ENCODE results near the gene FARP2.

DNA sequence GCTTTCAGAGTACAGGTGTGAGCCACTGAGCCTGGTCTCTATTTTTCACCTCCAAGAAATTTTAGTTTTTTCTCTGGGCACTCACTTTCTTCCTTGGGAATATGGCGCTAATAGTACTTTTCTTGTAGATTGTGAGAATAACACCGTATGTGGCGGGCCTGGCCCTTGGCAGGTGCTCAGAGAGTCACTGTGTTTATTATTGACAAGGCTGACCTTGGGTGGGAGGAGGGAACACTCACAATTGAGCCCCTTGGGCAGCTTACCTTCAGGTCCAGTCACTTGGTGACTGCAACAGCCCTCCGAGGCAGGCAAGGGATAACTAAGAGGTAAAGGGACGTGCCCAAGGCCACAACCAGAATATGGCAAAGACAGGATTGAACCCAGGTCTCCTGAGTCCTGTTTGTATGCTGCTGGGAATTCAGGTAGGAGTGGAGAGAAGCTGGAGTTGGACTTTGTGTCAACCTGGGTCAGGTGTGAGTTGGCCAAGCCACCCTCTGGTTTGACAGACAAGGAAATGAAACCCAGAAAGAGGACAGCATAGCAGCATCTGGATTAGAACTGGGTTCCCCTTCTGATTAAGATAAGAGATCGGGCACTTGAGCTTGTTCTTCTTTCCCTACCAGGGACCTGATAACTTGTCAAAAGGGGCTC is 155.1 kb downstream of the FARP2 start:
- TF ChIP-seq, protein P1, sequence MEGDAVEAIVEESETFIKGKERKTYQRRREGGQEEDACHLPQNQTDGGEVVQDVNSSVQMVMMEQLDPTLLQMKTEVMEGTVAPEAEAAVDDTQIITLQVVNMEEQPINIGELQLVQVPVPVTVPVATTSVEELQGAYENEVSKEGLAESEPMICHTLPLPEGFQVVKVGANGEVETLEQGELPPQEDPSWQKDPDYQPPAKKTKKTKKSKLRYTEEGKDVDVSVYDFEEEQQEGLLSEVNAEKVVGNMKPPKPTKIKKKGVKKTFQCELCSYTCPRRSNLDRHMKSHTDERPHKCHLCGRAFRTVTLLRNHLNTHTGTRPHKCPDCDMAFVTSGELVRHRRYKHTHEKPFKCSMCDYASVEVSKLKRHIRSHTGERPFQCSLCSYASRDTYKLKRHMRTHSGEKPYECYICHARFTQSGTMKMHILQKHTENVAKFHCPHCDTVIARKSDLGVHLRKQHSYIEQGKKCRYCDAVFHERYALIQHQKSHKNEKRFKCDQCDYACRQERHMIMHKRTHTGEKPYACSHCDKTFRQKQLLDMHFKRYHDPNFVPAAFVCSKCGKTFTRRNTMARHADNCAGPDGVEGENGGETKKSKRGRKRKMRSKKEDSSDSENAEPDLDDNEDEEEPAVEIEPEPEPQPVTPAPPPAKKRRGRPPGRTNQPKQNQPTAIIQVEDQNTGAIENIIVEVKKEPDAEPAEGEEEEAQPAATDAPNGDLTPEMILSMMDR (conservative IDR thresholded peaks at IDR 0.05; ENCODE audit: low read depth, low read length) = no peak
- no peak for TF ChIP-seq EZH2phosphoT487 (IDR thresholded peaks at IDR 0.05; ENCODE audit: borderline replicate concordance, low read length)

All from PC-3 (cell line).